Left forelimb (tissue), 1 donor: ENCODE measurements around the gene FAM20A.
"Not testable (repeated sequence)": the region's sequence is repeated elsewhere in the genome, so short reads cannot be mapped to it uniquely, and the experiment has no call there.

Experiments used
- DNase-seq: peaks from one replicate; pipeline ENCODE4 v3.0.0-alpha.2; 2018; ENCODE audit warnings: low spot score

Gene FAM20A

DNA sequence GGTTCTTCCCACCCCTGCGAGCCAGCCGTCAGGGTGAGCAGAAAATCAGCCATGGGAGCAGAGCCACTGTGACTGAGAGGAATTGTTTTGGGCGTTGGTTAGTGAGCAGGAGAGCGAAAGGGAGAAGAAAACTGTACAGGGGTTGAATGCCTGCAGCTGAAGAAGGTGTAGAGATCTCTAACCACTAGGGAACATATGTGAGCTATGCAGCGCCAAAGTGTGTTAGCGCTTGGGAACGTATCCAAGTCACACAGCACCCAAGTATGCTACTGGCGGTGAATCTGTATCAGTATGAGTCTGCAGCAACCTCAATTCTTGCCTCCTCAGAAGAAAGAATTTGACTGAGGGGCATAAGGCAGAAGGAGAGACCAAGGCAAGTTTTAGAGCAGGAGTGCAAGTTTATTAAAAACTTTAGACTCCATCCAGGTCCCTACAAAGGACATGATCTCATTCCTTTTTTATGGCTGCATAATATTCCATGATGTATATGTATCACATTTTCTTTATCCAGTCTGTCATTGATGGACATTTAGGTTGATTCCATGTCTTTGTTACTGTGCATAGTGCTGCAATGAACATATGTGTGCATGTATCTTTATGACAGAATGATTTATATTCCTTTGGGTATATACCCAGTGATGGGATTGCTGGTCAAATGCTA is 108.6 kb downstream of the FAM20A start:
- DNase-seq, result not testable (repeated sequence)

DNA sequence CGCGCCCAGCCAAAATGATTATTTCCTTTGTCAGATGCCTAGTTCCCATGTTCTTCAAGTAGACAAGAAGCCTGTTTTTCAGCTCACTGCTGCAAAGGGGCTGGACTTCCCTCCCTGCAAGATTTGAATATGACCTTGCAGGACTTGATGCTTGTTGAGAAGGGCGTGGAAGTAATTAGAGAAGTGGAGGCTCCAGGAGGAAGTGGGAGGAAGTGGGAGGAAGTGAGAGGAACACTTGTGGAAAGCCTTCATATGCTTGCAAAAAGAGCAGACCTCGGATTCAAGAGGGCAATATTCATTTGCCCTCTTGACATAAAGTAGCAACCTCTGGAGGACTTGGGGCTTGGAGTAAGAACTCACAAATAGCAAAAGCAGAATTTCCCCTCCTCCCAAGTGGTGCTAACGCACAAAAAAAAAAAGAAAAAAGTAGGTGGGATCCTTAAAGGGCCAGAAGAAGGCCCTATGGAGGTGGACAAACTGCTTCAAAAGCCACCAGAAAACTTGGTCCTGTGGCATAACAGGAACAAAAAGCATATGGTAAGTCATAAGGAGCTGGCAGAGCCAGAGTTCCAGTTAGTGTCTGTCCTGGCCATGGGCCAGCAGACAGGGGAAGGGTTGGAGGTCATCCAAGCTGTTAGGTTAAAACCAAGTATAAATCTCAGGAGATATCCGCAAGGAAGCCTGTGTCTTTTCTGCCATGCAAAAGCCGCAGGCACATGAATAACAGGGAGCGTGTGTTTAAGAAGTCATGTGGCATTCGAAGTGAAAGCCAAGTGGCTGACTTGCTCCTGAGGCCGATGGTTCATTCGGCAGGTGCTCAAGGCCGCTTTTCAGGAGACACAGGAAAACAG is 109.6 kb downstream of the FAM20A start:
- no peak for DNase-seq

DNA sequence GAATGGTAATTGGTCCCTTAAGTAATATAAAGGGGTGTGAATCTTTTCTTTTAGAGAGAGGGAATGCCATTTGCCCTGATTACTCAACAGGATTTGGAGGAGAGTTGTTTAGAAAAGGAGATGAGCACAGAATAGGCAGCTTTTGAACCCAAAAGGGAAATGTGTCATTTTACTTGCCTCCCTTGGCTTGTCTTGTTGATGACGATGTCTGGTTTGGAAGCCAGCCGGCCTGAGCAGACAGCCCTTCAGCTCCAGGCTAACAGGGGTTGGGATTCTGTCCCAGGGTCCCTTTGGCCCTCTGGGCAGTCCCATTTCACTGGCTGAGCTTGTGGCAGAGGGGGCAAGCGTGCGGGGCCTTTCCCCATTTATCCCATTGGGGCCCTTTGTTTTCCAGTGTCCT is 111.2 kb downstream of the FAM20A start:
- DNase-seq, result no peak
